Measurements from ENCODE around the gene PABPN1L. TPM values are rescaled to one million over a fixed set of nuclear protein-coding genes. Genes with fewer than 3 reads are reported as not detected.

The PABPN1L gene
- total RNA-seq, 1 experiment from 2014 or later = 0.57 TPM

- no peaks in the 10 kb centered on the region for H3K36me3 ChIP-seq (ENCODE audit: control insufficient read depth in 1 of 2, insufficient read depth in 2 of 2, low read length in 2 of 2)
- ChIA-PET RAD21 (ENCODE audit: low non-redundant PET in 1 of 2, low total read pairs in 2 of 2, uncharacterized antibody in 2 of 2, unreplicated experiment in 2 of 2) (no interaction called here), POLR2A (no interaction called here), CTCF (no interaction called here)
- no peak for ATAC-seq
- H2AFZ ChIP-seq (ENCODE audit: low read depth, low read length, poor library complexity, severe bottlenecking) = no peak overlapping the region
- no peak overlapping the region for H3K4me2 ChIP-seq (ENCODE audit: low read length)
- no peak overlapping the region for H3K4me3 ChIP-seq (replicated peaks in 1 of 2; ENCODE audit: low read depth in 1 of 2, low read length in 2 of 2)
- intact Hi-C loops (cut with micrococcal nuclease) = loop anchor here (10.0 kb wide), 2 partner anchors 236 to 746 kb away; partner anchors contain the start of gene RPL13
- no TSS peak for BruUV-seq (replicated peaks)
- no peak overlapping the region for H3K9ac ChIP-seq (ENCODE audit: low read length)
- H4K20me1 ChIP-seq (ENCODE audit: insufficient read depth) = no peaks in the 10 kb centered on the region
- no peaks in the 10 kb centered on the region for H3K27me3 ChIP-seq (ENCODE audit: insufficient read depth, low read length)
- TF ChIP-seq SP1 (IDR thresholded peaks at IDR 0.05; ENCODE audit: low read depth) = no peak
- no peak for TF ChIP-seq ELF1 (IDR thresholded peaks at IDR 0.05; ENCODE audit: borderline replicate concordance, low read depth)
- TF ChIP-seq POLR2AphosphoS5 (IDR thresholded peaks at IDR 0.05; ENCODE audit: low read depth, low read length) = no peak
- TF ChIP-seq CTCF (IDR thresholded peaks at IDR 0.05 in 2 of 3, conservative IDR thresholded peaks at IDR 0.05 in 1 of 3; ENCODE audit: borderline replicate concordance in 1 of 3, insufficient read depth in 1 of 3, low read depth in 2 of 3, low read length in 2 of 3) = no peak
- TF ChIP-seq FOSL1 (IDR thresholded peaks at IDR 0.05; ENCODE audit: low read depth) = no peak
- TF ChIP-seq EZH2 (IDR thresholded peaks at IDR 0.05) = no peak
- TF ChIP-seq MAX (IDR thresholded peaks at IDR 0.05) = no peak
- TF ChIP-seq CEBPB (IDR thresholded peaks at IDR 0.05; ENCODE audit: low read depth) = no peak
- TF ChIP-seq ZFX (IDR thresholded peaks at IDR 0.05) = no peak
- TF ChIP-seq REST (IDR thresholded peaks at IDR 0.05; ENCODE audit: low read depth) = no peak
- no peak for TF ChIP-seq ZNF274 (IDR thresholded peaks at IDR 0.05; ENCODE audit: low read depth, low read length)
- TF ChIP-seq EGR1 (IDR thresholded peaks at IDR 0.05; ENCODE audit: low read depth) = no peak
- TF ChIP-seq YY1 (IDR thresholded peaks at IDR 0.05; ENCODE audit: extremely low read depth, insufficient replicate concordance, low read depth, low read length) = no peak
- TF ChIP-seq RAD21 (IDR thresholded peaks at IDR 0.05; ENCODE audit: low read depth) = no peak
- TF ChIP-seq ATF3 (IDR thresholded peaks at IDR 0.05) = no peak
- no peak for TF ChIP-seq SIN3A (IDR thresholded peaks at IDR 0.05; ENCODE audit: low read depth)
- no peak for TF ChIP-seq ZBTB33 (IDR thresholded peaks at IDR 0.05; ENCODE audit: extremely low read depth, insufficient replicate concordance, low read length)
- no peak for TF ChIP-seq TCF7L2 (IDR thresholded peaks at IDR 0.05; ENCODE audit: borderline replicate concordance, extremely low read depth, insufficient read depth, insufficient read length)
- DNase-seq (ENCODE audit: low read depth, low spot score) = no peak
- no peak overlapping the region for H3K27ac ChIP-seq (ENCODE audit: low read depth, low read length)
- no peaks in the 10 kb centered on the region for H3K9me2 ChIP-seq (ENCODE audit: insufficient read depth)
- H3K79me2 ChIP-seq (ENCODE audit: insufficient read depth, low read length) = no peaks in the 10 kb centered on the region
- H3K4me1 ChIP-seq (ENCODE audit: control insufficient read depth in 1 of 2, insufficient read depth in 2 of 2, low read length in 2 of 2) = peaks cover 0 to 8% of the 10 kb centered on the region in 2 experiments; a peak in 1 of 4 replicates
- H3K9me3 ChIP-seq (ENCODE audit: control insufficient read depth in 1 of 2, insufficient read depth in 1 of 2, low read depth in 1 of 2, low read length in 2 of 2) = no peaks in the 10 kb centered on the region
Observed at GRCh38 chr16:88819126-88819525, 47.3 kb downstream of the PABPN1L start.

Measured in HCT116 (cell line).